Stimulated activated CD8-positive, alpha-beta memory T cell treated with anti-CD3 and anti-CD28 coated beads, Interleukin-2, amount 100 ng/mL, for 1 hour (primary cell): ENCODE results near the gene UBAC1.

Experiments used
- DNase-seq, 2 donors: peaks; one replicate each; pipeline ENCODE4 v3.0.0-alpha.2; 2020; ENCODE audit warnings: low read depth in 2 of 2

UBAC1 gene

GRCh38 chr9:135993765-135994500 lies 32.8 kb upstream of the UBAC1 start:
- DNase-seq: no peak

- DNase-seq: no peak
Observed at GRCh38 chr9:135993409-135993742, 32.2 kb upstream of the UBAC1 start.

GRCh38 chr9:135992486-135993408 lies 31.6 kb upstream of the UBAC1 start:
- no peak for DNase-seq

- no peak for DNase-seq
Observed at GRCh38 chr9:135991771-135992170, 30.6 kb upstream of the UBAC1 start.

GRCh38 chr9:135990468-135991429 lies 29.6 kb upstream of the UBAC1 start:
- DNase-seq: peak in 1 of 2 donors; percentile 38

GRCh38 chr9:135989722-135990467 lies 28.7 kb upstream of the UBAC1 start:
- DNase-seq: no peak

GRCh38 chr9:135989157-135989556 lies 28.0 kb upstream of the UBAC1 start:
- no peak for DNase-seq

GRCh38 chr9:135988493-135988892 lies 27.3 kb upstream of the UBAC1 start:
- DNase-seq: no peak

GRCh38 chr9:135987838-135988404 lies 26.7 kb upstream of the UBAC1 start:
- DNase-seq: no peak

GRCh38 chr9:135986605-135987004 lies 25.4 kb upstream of the UBAC1 start:
- DNase-seq: no peak

GRCh38 chr9:135985889-135986288 lies 24.7 kb upstream of the UBAC1 start:
- DNase-seq: no peak

- DNase-seq: no peak
Observed at GRCh38 chr9:135985459-135985774, 24.2 kb upstream of the UBAC1 start.

- no peak for DNase-seq
Observed at GRCh38 chr9:135984072-135984710, 23.0 kb upstream of the UBAC1 start.

GRCh38 chr9:135983208-135984071 lies 22.3 kb upstream of the UBAC1 start:
- DNase-seq: no peak

GRCh38 chr9:135982499-135983207 lies 21.5 kb upstream of the UBAC1 start:
- no peak for DNase-seq

- no peak for DNase-seq
Observed at GRCh38 chr9:135980926-135981630, 19.9 kb upstream of the UBAC1 start.

GRCh38 chr9:135979547-135980166 lies 18.5 kb upstream of the UBAC1 start:
- DNase-seq: no peak
